GM19043 (cell line): ENCODE results near the gene SPATA24.
"Not testable (repeated sequence)": the region's sequence is repeated elsewhere in the genome, so short reads cannot be mapped to it uniquely, and the experiment has no call there.

ENCODE experiments used
- ATAC-seq: cut with Tn5 transposase; IDR thresholded peaks from one replicate; pipeline ENCODE4 v1.9.1; 2021; ENCODE audit warnings: low read depth; ENCODE audit not compliant: unreplicated experiment

The SPATA24 gene

DNA sequence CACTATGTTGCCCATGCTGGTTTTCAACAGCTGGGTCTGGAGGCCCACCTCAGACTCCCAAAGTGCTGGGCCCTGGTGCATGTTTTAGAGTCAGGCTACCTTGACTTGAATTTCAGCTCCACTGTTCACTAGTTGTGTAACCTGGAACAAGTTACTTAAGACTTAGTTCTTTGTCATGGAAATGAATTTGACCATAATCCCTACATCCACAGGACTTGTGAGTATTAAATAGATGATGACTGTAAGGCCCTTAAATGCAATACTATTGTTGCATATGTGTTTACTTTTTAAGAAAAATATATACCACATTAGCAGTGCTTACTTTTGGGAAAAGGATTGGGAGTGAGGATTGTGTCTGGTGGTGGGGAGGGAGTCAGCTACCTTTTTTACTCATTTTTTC is 45.8 kb downstream of the SPATA24 start:
- ATAC-seq: no peak

DNA sequence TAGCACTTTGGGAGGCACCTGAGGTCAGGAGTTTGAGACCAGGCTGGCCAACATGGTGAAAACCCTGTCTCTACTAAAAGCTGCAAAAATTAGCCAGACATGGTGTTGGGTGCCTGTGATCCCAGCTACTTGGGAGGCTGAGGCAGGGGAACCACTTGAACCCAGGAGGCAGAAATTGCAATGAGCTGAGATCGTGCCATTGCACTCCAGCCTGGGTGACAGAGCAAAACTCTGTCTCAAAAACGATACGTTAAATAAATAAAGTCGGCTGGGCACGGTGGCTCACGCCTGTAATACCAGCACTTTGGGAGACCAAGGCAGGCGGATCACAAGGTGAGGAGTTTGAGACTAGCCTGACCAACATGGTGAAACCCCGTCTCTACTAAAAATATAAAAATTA is 48.0 kb downstream of the SPATA24 start:
- not testable (repeated sequence) for ATAC-seq

DNA sequence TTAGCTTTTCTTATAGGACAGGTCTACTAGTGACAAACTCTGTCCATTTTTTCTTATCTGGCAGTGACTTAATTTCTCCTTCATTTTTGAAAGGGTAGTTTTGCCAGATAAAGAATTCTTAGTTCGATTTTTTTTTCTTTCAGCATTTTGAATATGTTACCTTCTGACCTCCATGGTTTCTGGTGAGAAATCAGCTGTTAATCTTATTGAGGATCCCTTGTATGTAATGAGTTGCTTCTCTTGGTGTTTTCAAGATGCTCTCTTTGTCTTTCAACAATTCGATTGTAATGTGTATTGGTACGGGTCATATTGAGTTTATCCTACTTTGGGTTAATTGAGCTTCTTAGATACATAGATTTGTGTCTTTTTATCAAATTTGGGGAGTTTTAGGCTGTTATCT is 49.7 kb downstream of the SPATA24 start:
- ATAC-seq: no peak

GRCh38 chr5:139347863-139348262 is 56.0 kb downstream of the SPATA24 start:
- not testable (repeated sequence) for ATAC-seq
